Stimulated activated memory B cell treated with anti-CD40 and anti-IgM and Interleukin-4, amounts not matched to agents 10 μg/mL and 1 μg/mL and 100 μg/mL, for 72 hours (primary cell): ENCODE data around the gene TMEM115.
A peak's percentile ranks its signal among the peaks of the same experiment; 100 is the strongest.

Experiments
- ATAC-seq: fragments of 150-1000 bp; cut with Tn5 transposase; 2 replicates; pipeline ENCODE4 v1.10.0; 2021
- H3K27ac Mint-ChIP-seq: one replicate; pipeline ENCODE4 v1.8.0; 2022; ENCODE audit warnings: mild to moderate bottlenecking, mixed read lengths
- H3K27me3 Mint-ChIP-seq: one replicate; pipeline ENCODE4 v1.8.0; 2022; ENCODE audit warnings: mixed read lengths
- H3K36me3 Mint-ChIP-seq: one replicate; pipeline ENCODE4 v1.8.0; 2022; ENCODE audit warnings: mixed read lengths
- H3K4me1 Mint-ChIP-seq: one replicate; pipeline ENCODE4 v1.8.0; 2022; ENCODE audit warnings: mixed read lengths
- H3K4me3 Mint-ChIP-seq: one replicate; pipeline ENCODE4 v1.8.0; 2022; ENCODE audit warnings: mild to moderate bottlenecking, moderate library complexity, mixed read lengths
- H3K9me3 Mint-ChIP-seq: one replicate; pipeline ENCODE4 v1.8.0; 2022; ENCODE audit warnings: mixed read lengths

The TMEM115 gene

GRCh38 chr3:50350213-50350526 is 9.2 kb downstream of the TMEM115 start:
- Mint-ChIP-seq H3K9me3 (no peaks in the 10 kb centered on the region), H3K27me3 (no peaks in the 10 kb centered on the region), H3K36me3 (peaks cover 19% of the 10 kb centered on the region), H3K4me1 (peaks cover 70% of the 10 kb centered on the region), H3K4me3 (peak overlapping the region; percentile 96), H3K27ac (peak overlapping the region; percentile 95)
- no peak for ATAC-seq

GRCh38 chr3:50347187-50347813 is 12.0 kb downstream of the TMEM115 start:
- Mint-ChIP-seq H3K9me3 (no peaks in the 10 kb centered on the region), H3K36me3 (peaks cover 9% of the 10 kb centered on the region), H3K4me1 (peaks cover 64% of the 10 kb centered on the region), H3K27me3 (no peaks in the 10 kb centered on the region), H3K27ac (no peak overlapping the region), H3K4me3 (no peak overlapping the region)
- no peak for ATAC-seq

- peaks cover 9% of the 10 kb centered on the region for H3K36me3 Mint-ChIP-seq
- H3K4me3 Mint-ChIP-seq, result peak within 1 kb of the TSS; percentile 65
- no peaks in the 10 kb centered on the region for H3K9me3 Mint-ChIP-seq
- peak within 1 kb of the TSS; percentile 18 for H3K27ac Mint-ChIP-seq
- peaks cover 57% of the 10 kb centered on the region for H3K4me1 Mint-ChIP-seq
- peak; percentile 18 for ATAC-seq
- no peaks in the 10 kb centered on the region for H3K27me3 Mint-ChIP-seq
These were observed 13.6 kb downstream of the TMEM115 start, which contains the start of gene ZMYND10 for GRCh38 chr3:50345586-50346234. TSS of gene ZMYND10 (minus strand) at chr3:50345732. CDS start at chr3:50345579, 153 bp downstream.

- ATAC-seq, result no peak
- Mint-ChIP-seq H3K27me3 (no peaks in the 10 kb centered on the region), H3K4me1 (peaks cover 52% of the 10 kb centered on the region), H3K36me3 (peaks cover 9% of the 10 kb centered on the region), H3K9me3 (no peaks in the 10 kb centered on the region), H3K27ac (no peak overlapping the region), H3K4me3 (no peak overlapping the region)
These were observed 14.3 kb downstream of the TMEM115 start for GRCh38 chr3:50345008-50345407.

GRCh38 chr3:50342813-50343633 is 16.3 kb downstream of the TMEM115 start:
- H3K9me3 Mint-ChIP-seq, result no peaks in the 10 kb centered on the region
- H3K27me3 Mint-ChIP-seq, result no peaks in the 10 kb centered on the region
- no peak for ATAC-seq
- peaks cover 50% of the 10 kb centered on the region for H3K4me1 Mint-ChIP-seq
- no peak overlapping the region for H3K27ac Mint-ChIP-seq
- peaks cover 17% of the 10 kb centered on the region for H3K36me3 Mint-ChIP-seq
- no peak overlapping the region for H3K4me3 Mint-ChIP-seq

GRCh38 chr3:50341996-50342650 is 17.2 kb downstream of the TMEM115 start:
- H3K36me3 Mint-ChIP-seq, result peaks cover 13% of the 10 kb centered on the region
- ATAC-seq, result no peak
- no peaks in the 10 kb centered on the region for H3K27me3 Mint-ChIP-seq
- no peaks in the 10 kb centered on the region for H3K9me3 Mint-ChIP-seq
- peaks cover 46% of the 10 kb centered on the region for H3K4me1 Mint-ChIP-seq
- H3K27ac Mint-ChIP-seq, result peak overlapping the region; percentile 99
- H3K4me3 Mint-ChIP-seq, result peak overlapping the region; percentile 8

- Mint-ChIP-seq H3K4me1 (peaks cover 49% of the 10 kb centered on the region), H3K27ac (peak overlapping the region; percentile 99), H3K36me3 (peaks cover 16% of the 10 kb centered on the region), H3K27me3 (no peaks in the 10 kb centered on the region), H3K4me3 (peak overlapping the region; percentile 89), H3K9me3 (no peaks in the 10 kb centered on the region)
- no peak for ATAC-seq
These were observed 17.8 kb downstream of the TMEM115 start for GRCh38 chr3:50341537-50341936.

- ATAC-seq, result peak; percentile 57
- H3K27ac Mint-ChIP-seq, result peak within 1 kb of the TSS; percentile 99
- H3K36me3 Mint-ChIP-seq, result peaks cover 18% of the 10 kb centered on the region
- no peaks in the 10 kb centered on the region for H3K9me3 Mint-ChIP-seq
- H3K4me1 Mint-ChIP-seq, result peaks cover 51% of the 10 kb centered on the region
- peak within 1 kb of the TSS; percentile 89 for H3K4me3 Mint-ChIP-seq
- H3K27me3 Mint-ChIP-seq, result no peaks in the 10 kb centered on the region
These were observed 18.6 kb downstream of the TMEM115 start, which contains the start of gene RASSF1 for GRCh38 chr3:50340448-50341329. TSS of gene RASSF1 (minus strand) at chr3:50340836. CDS start at chr3:50340805, 31 bp downstream.

GRCh38 chr3:50340147-50340447 is 19.2 kb downstream of the TMEM115 start:
- H3K27me3 Mint-ChIP-seq, result no peaks in the 10 kb centered on the region
- H3K36me3 Mint-ChIP-seq, result peaks cover 18% of the 10 kb centered on the region
- no peaks in the 10 kb centered on the region for H3K9me3 Mint-ChIP-seq
- H3K27ac Mint-ChIP-seq, result peak overlapping the region; percentile 99
- no peak for ATAC-seq
- peaks cover 51% of the 10 kb centered on the region for H3K4me1 Mint-ChIP-seq
- H3K4me3 Mint-ChIP-seq, result peak overlapping the region; percentile 89

GRCh38 chr3:50339485-50340146 is 19.7 kb downstream of the TMEM115 start:
- Mint-ChIP-seq H3K4me1 (peaks cover 52% of the 10 kb centered on the region), H3K4me3 (peak overlapping the region; percentile 89), H3K27me3 (no peaks in the 10 kb centered on the region), H3K9me3 (no peaks in the 10 kb centered on the region), H3K36me3 (peaks cover 18% of the 10 kb centered on the region), H3K27ac (peak overlapping the region; percentile 99)
- no peak for ATAC-seq

- no peak for ATAC-seq
- Mint-ChIP-seq H3K9me3 (no peaks in the 10 kb centered on the region), H3K36me3 (peaks cover 18% of the 10 kb centered on the region), H3K4me3 (peak overlapping the region; percentile 89), H3K27ac (peak overlapping the region; percentile 99), H3K4me1 (peaks cover 56% of the 10 kb centered on the region), H3K27me3 (no peaks in the 10 kb centered on the region)
These were observed 20.4 kb downstream of the TMEM115 start for GRCh38 chr3:50338965-50339364.

- peaks cover 53% of the 10 kb centered on the region for H3K4me1 Mint-ChIP-seq
- H3K36me3 Mint-ChIP-seq, result peaks cover 21% of the 10 kb centered on the region
- H3K4me3 Mint-ChIP-seq, result peak overlapping the region; percentile 89
- no peaks in the 10 kb centered on the region for H3K9me3 Mint-ChIP-seq
- H3K27me3 Mint-ChIP-seq, result no peaks in the 10 kb centered on the region
- H3K27ac Mint-ChIP-seq, result peak overlapping the region; percentile 99
- ATAC-seq, result peak; percentile 91
These were observed 22.0 kb downstream of the TMEM115 start for GRCh38 chr3:50337175-50337861.

- H3K36me3 Mint-ChIP-seq, result peaks cover 25% of the 10 kb centered on the region
- H3K27me3 Mint-ChIP-seq, result no peaks in the 10 kb centered on the region
- H3K4me1 Mint-ChIP-seq, result peaks cover 53% of the 10 kb centered on the region
- H3K27ac Mint-ChIP-seq, result peak overlapping the region; percentile 99
- H3K9me3 Mint-ChIP-seq, result no peaks in the 10 kb centered on the region
- peak; percentile 51 for ATAC-seq
- H3K4me3 Mint-ChIP-seq, result peak overlapping the region; percentile 89
These were observed 22.7 kb downstream of the TMEM115 start for GRCh38 chr3:50336452-50337174.
